GM18951 (cell line): Measurements from ENCODE around the gene TEX261.
"Not testable (repeated sequence)": the region's sequence is repeated elsewhere in the genome, so short reads cannot be mapped to it uniquely, and the experiment has no call there.

Experiments used
- POLR2A ChIP-seq: IDR thresholded peaks from 4 replicates; pipeline ENCODE4 v1.6.1; 2011; ENCODE audit warnings: mild to moderate bottlenecking; ENCODE audit not compliant: insufficient read length, insufficient read depth; ENCODE audit errors: extremely low read depth
- in situ Hi-C: fragments of 300-500 bp; cut with MboI; formaldehyde crosslinking; loops from one replicate; pipeline ENCODE4 v1.12.0; 2022; ENCODE audit warnings: low sequenced_read_pairs, mixed read lengths, inconsistent platforms; ENCODE audit not compliant: unreplicated experiment

TEX261 gene

DNA sequence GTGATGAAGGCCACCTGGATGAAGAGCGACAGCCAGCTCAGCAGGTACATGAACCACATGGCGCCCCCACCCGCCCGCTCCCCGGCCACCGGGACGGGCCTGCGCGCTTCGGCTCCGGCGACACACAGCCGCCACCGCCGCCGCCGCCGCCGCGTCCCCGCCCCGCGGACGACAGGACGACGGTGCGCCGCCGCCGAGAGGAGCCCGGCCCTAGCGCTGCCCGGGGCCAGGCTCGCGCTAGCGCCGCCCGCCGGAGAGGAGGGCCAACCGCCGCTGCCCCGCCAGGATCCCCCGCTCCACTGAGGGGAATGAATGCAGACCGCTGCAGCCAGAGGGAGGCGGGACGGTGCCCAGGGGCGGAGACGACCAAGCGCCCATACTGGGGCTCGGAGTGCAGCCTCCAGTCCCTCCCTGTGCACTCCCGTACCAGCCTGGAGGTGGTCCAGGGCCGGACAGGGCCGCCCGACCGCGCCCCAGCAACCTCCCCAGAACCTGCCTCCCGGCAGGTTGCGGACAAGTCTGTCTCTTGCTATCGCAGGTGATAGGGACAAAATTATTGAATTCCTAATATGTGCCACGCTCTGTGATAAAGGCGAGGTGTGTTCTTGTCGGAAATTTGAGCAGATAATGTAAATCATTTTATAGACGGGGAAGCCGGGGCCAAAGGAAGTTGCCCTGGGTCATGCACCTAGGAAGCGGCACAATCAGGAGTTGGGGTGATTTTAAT, at the start of gene TEX261:
TEX261 (minus strand) TSS at position 175 of the 727 bp plus-strand sequence; CDS start at position 59, 116 bp downstream.
- in situ Hi-C loops = no loop called here
- TF ChIP-seq POLR2A = peak; percentile 80

DNA sequence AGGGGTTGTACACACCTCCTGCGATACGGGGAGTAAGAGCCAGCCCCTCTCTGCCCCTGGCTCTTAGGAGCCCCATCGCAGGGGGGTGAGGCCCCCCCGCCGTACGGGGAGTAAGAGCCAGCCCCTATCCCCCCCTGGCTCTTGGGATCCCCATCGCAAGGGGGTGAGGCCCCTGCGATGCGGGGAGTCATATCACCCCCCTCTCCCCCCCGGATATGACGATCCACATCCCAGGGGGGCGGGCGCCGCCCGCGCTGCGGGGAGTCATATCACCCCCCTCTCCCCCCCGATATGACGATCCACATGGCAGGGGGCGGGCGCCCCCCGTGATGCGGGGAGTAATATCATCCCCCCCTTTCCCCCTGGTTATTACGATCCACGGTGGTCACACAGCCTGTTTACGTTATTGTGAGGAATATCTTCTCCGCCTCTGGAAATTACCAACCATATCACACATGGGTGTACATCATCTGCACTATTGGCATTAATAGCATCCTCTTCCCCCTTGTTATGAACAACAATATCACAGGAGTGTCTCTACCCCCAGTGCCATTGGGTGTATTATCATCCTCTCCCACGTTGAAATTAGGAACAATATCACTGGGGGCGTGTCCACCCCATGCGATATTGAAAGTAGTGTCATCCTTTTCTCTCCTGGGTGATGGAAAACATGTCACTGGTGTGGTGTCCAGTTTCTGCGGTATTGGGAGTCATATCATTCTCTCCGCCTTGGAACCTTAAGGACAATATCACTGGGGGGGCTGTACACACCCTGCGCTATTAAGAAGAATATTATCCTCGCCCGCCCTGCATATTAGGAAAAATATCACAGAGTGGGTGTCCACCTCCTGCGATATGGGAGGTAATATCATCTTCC, 49.1 kb upstream of the TEX261 start:
- in situ Hi-C loops = loop anchor here (10.0 kb wide), 1 partner anchor 939 kb away; no protein-coding TSS in a partner anchor
- TF ChIP-seq POLR2A = no peak

DNA sequence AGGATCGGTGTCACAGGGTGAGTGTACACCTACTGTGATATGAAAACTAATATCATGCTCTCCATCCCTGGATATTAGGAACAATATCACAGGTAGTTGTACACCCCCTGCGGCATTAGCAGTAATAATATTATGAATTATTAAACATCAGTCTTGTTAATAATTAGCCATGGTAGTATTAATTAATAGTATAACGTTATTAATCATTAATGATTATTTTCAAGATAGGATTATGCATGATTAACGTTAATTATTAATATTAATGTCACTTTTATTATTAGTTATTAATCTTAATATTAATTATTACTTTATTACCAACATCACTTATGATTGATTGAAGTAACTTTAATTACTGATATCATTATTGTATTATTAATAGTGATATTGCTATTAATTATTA, 47.6 kb upstream of the TEX261 start:
- in situ Hi-C loops = loop anchor here (10.0 kb wide), 1 partner anchor 937 kb away; no protein-coding TSS in a partner anchor
- TF ChIP-seq POLR2A = no peak

DNA sequence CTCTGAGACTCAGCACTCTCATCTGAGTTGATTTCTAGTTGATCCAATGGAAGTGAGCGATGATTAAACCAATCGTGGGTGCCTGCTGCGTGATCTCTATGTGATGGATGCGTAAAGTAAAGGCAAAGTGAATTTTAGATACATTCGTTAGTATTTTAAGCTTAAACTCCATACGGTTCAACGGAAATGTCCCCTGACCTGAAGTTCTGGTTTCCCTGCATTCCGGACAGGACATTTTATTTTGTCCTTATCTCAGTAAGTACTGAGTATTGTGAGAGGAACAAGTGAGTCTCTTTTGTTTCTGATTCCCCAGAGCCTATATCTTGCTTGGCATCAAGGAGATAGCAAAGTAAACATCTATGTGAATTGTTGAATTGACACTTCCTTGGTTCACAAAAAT, 41.6 kb upstream of the TEX261 start:
- in situ Hi-C loops = not testable (repeated sequence)

DNA sequence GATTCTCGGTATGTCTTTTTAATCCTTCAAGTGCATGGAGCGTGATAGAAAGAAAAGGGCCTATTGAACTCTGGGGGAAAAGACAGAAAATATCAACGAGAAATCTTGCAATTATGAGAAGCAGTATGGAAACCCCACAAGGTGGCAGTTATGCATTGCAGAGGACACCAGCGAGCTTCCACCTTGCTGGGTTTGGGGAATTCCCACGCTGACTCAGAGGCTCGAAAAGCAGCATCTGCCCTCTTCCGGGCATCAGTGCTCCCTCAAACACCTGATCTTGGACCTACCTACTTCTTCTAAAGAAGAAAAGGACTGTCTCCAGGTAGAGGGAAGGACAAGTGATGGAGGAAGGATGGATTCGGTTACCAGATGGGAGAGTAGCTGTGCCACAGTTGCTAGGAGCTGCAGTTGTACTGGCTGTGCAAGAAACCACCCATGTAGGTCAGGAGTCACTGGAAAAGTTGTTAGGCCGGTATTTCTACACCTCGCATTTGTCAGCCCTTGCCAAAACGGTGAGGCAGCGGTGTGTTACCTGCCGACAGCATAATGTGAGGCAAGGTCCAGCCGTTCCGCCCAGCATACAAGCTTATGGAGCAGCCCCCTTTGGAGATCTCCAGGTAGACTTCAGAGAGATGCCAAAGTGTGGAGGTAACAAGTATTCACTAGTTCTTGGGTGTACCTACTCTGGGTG, 29.0 kb upstream of the TEX261 start:
- in situ Hi-C loops = not testable (repeated sequence)

DNA sequence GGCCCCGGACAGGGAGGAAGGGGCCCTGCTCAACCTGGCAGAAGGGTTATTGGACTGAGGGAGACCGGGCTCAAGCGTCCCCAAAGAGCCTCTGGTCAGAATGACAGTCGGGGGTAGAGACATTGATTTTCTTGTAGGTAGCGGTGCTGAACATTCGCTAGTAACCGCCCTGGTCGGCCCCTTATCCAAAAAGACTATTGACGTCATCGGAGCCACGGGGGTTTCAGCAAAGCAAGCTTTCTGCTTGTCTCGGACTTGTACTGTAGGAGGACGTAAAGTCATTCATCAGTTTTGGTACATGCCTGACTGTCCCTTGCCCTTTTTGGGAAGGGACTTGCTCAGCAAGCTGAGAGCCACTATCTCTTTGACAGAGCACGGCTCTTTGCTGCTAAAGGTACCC, 26.7 kb upstream of the TEX261 start:
- in situ Hi-C loops = not testable (repeated sequence)

DNA sequence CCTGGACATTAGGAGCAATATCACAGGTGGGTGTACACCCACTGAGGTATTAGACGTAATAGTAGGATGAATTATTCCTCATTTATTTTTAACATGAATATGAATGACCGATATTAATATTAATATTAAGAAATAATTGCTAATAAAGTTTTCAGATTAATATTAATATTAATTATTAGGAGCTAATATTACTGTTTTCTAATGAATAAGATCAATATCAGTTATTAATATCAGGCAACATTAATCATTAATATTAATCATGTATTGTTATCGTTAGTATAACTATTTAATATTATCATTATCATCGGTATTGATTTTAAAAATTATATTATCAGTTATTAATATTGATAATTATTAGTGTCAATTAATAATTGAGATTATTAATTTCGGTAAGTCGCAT, 25.3 kb upstream of the TEX261 start:
- in situ Hi-C loops = not testable (repeated sequence)

DNA sequence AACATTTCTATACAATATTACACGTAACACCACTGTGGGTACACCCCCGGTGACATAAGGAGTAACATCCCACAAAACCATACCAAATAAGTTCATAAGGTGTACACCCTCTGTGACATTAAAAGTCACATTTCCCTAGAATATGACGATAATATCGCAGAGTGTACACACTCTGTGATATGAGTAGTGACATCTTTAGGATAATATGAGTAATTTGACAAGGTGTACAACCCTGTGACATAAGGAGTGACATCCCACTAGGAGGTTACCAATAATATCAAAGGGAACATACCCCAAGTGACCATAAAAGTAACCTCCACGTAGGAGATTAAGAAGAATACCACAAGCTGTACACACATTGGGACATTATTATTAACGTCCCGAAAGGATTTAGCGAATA, 24.0 kb upstream of the TEX261 start:
- no peak for TF ChIP-seq POLR2A
- in situ Hi-C loops = no loop called here

DNA sequence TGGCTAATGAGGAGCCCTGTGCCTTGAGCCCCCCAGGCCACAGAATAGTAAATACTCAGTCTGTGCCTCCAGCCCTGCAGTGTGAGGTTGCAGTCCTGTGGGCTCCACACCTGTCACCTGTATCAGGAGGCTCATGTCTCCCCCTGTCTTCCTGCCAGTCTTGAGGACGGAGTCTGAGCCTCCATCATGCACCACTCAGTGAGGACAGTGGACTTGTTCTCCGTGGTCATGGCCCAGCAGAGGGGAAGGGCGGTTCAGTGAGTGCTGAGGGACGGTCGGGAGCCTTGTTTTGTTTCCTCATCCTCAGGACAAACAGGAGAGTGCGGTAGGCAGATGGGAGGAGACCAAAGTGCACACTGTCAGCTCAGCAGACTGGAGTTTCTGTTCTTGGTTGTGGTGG, 17.1 kb upstream of the TEX261 start:
- in situ Hi-C loops = not testable (repeated sequence)

DNA sequence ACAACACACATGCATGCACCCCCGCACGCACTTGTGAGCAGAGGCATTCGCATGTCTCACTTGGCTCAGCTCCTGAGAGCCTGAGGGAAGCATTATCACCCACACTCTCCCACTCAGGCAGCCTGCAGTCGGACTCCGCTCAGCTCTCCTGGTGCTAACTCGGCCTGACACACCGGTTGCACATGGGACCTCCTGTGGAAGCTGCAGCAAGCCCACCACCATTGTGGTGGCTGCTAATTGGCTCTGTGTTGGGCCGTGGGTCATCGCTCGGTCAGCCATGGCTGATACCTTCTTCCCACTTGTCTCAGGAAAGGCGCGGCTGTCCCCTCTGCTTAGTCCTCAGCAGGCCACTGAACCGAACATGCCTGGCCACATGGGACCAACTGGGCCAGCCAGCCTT, 13.7 kb upstream of the TEX261 start:
- in situ Hi-C loops = no loop called here
- TF ChIP-seq POLR2A = no peak

DNA sequence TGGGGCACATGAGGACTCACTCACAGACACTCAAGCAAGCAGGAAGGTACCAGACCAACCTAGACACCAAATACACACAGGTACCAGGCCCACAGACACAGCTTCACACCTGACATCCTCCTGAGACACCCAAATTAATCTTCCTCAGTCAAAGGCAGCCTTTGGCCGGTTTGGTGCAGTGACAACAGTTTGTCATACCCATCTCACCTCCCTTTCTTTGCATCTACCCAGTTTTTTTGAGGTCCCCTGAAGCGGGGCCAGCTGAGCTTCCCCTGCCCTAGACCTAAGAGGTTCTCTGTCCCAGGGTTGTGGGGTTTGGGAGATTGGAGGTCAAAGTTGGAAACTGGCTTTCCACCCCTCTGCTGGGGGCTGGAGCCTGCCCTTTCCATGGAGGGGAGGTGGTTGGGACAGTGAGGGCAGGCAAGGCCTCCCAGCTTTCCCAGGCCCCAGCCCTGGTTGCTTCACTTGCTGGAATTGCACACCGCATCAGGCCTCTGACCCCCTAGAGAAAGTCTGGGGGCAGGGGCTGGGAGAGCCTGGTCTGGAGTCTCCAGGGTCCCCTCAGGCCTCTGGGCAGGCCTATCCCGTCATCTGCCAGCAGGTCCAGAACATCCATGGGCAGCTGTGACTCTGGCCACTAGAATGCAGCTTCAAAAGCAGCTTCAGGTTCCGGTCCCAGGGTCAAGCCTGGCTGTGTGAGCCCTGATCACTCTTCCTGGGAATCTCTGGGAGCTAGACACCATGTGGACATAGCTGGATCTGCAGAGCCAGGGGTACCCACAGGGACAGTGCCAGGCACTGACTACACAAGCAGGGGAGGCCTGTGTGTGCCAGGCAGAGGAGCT, 12.5 kb upstream of the TEX261 start:
- in situ Hi-C loops = no loop called here
- no peak for TF ChIP-seq POLR2A

DNA sequence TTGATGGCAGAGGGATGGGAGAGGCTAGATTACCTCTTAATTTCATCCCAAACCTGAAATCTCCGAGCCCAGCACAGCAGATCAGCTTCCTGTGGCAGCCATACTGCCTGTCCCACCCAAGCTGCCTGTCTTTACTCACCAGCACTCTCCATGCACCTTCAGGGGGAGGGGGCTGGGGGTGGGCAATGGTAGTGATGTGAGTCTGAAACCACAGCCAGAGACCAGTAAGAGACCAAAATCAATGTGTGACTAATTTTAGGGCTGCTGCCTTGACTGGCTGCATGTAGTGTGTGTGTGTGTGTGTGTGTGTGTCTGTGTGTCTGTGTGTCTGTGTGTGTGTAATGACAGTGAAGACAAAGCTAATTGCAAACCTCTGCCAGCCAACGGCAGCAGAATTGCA, 11.7 kb upstream of the TEX261 start:
- in situ Hi-C loops = no loop called here
- TF ChIP-seq POLR2A = no peak
